ENCODE data around the gene KAT6B. TPM values are rescaled to one million over a fixed set of nuclear protein-coding genes. Genes with fewer than 3 reads are reported as not detected.

KAT6B gene
- polyA plus RNA-seq, 4 donors = 39.9 to 53.7 (median 45.7) TPM

GRCh38 chr10:75081379-75081778 is 255.0 kb downstream of the KAT6B start:
- no peak for DNase-seq (ENCODE audit: low read depth in 4 of 4, low spot score in 2 of 4)

Measured in left renal cortex interstitium (tissue), 4 donors.